ENCODE measurements around the gene LRRC9. TPM values are rescaled to one million over a fixed set of nuclear protein-coding genes. Genes with fewer than 3 reads are reported as not detected.

The LRRC9 gene
- total RNA-seq, 3 donors from 2014 or later (not counting 1 experiment from before 2014, with no cell fraction given), result not detected

- Histone ChIP-seq H3K4me3 (ENCODE audit: low read length) (peak overlapping the region; percentile 84), H3K27ac (ENCODE audit: low read length) (peak overlapping the region; percentile 97), H3K36me3 (ENCODE audit: control insufficient read depth, insufficient read depth, low read length) (peaks cover 5% of the 10 kb centered on the region), H3K9me3 (ENCODE audit: control insufficient read depth, insufficient read depth, low read length) (no peaks in the 10 kb centered on the region), H3K27me3 (ENCODE audit: control insufficient read depth, insufficient read depth, low read length) (no peaks in the 10 kb centered on the region), H3K4me1 (ENCODE audit: control insufficient read depth, insufficient read depth, low read length) (peaks cover 19% of the 10 kb centered on the region)
- DNase-seq (peak in 1 of 2 donors; percentile 54), ATAC-seq (no peak)
- Mint-ChIP-seq H3K27ac (peak overlapping the region; percentile 94 to 96), H3K27me3 (ENCODE audit: low read depth in 2 of 2) (peaks cover 0 to 9% of the 10 kb centered on the region in 2 donors), H3K36me3 (no peaks in the 10 kb centered on the region), H3K4me3 (peak overlapping the region; percentile 92), H3K4me1 (peaks cover 46 to 53% of the 10 kb centered on the region in 2 donors), H3K9me3 (no peaks in the 10 kb centered on the region)
- TF ChIP-seq CTCF (IDR thresholded peaks at IDR 0.05), result no peak
- intact Hi-C loops (cut with micrococcal nuclease), result loop anchor here (1.0 to 5.0 kb wide), 5 partner anchors 62 to 610 kb away; partner anchors contain the start of genes DHRS7, JKAMP, L3HYPDH and PPM1A
- WGBS (ENCODE audit: insufficient coverage), result 0% methylated on average over 13 of the region's 14 CpGs
Observed at GRCh38 chr14:60092526-60092920, 172.6 kb downstream of the LRRC9 start.

GRCh38 chr14:60093080-60093479 is 173.1 kb downstream of the LRRC9 start:
- peaks cover 11% of the 10 kb centered on the region for H3K36me3 ChIP-seq (ENCODE audit: control insufficient read depth, insufficient read depth, low read length)
- peak overlapping the region; percentile 97 for H3K27ac ChIP-seq (ENCODE audit: low read length)
- DNase-seq (peak in 1 of 2 donors; percentile 10), ATAC-seq (no peak)
- H3K4me3 ChIP-seq (ENCODE audit: low read length), result peak overlapping the region; percentile 84
- no peaks in the 10 kb centered on the region for H3K9me3 ChIP-seq (ENCODE audit: control insufficient read depth, insufficient read depth, low read length)
- Mint-ChIP-seq H3K4me1 (peaks cover 52 to 59% of the 10 kb centered on the region in 2 donors), H3K27ac (peak overlapping the region; percentile 94 to 96), H3K36me3 (no peaks in the 10 kb centered on the region), H3K4me3 (peak overlapping the region; percentile 92), H3K9me3 (no peaks in the 10 kb centered on the region), H3K27me3 (ENCODE audit: low read depth in 2 of 2) (peaks cover 0 to 9% of the 10 kb centered on the region in 2 donors)
- TF ChIP-seq CTCF (IDR thresholded peaks at IDR 0.05), result no peak
- H3K27me3 ChIP-seq (ENCODE audit: control insufficient read depth, insufficient read depth, low read length), result no peaks in the 10 kb centered on the region
- intact Hi-C loops (cut with micrococcal nuclease), result loop anchor here (2.0 to 5.0 kb wide), 4 partner anchors 62 to 611 kb away; partner anchors contain the start of genes DHRS7, JKAMP, L3HYPDH and PPM1A
- WGBS (ENCODE audit: insufficient coverage), result 0% methylated on average over 1 of the region's 3 CpGs
- peaks cover 19% of the 10 kb centered on the region for H3K4me1 ChIP-seq (ENCODE audit: control insufficient read depth, insufficient read depth, low read length)

GRCh38 chr14:60093606-60094005 is 173.7 kb downstream of the LRRC9 start:
- H3K9me3 ChIP-seq (ENCODE audit: control insufficient read depth, insufficient read depth, low read length), result no peaks in the 10 kb centered on the region
- peak overlapping the region; percentile 92 for H3K4me3 Mint-ChIP-seq
- H3K27ac Mint-ChIP-seq, result peak overlapping the region; percentile 94 to 96
- H3K4me1 ChIP-seq (ENCODE audit: control insufficient read depth, insufficient read depth, low read length), result peaks cover 19% of the 10 kb centered on the region
- TF ChIP-seq CTCF (IDR thresholded peaks at IDR 0.05), result no peak
- peaks cover 56 to 64% of the 10 kb centered on the region in 2 donors for H3K4me1 Mint-ChIP-seq
- no peaks in the 10 kb centered on the region for H3K27me3 ChIP-seq (ENCODE audit: control insufficient read depth, insufficient read depth, low read length)
- no peak for ATAC-seq
- H3K4me3 ChIP-seq (ENCODE audit: low read length), result no peak overlapping the region
- no peak overlapping the region for H3K27ac ChIP-seq (ENCODE audit: low read length)
- no peaks in the 10 kb centered on the region for H3K9me3 Mint-ChIP-seq
- intact Hi-C loops (cut with micrococcal nuclease), result loop anchor here (2.0 to 5.0 kb wide), 4 partner anchors 61 to 611 kb away; partner anchors contain the start of genes DHRS7, JKAMP, L3HYPDH and PPM1A
- no peak for DNase-seq
- H3K36me3 ChIP-seq (ENCODE audit: control insufficient read depth, insufficient read depth, low read length), result peaks cover 12% of the 10 kb centered on the region
- H3K27me3 Mint-ChIP-seq (ENCODE audit: low read depth in 2 of 2), result peaks cover 0 to 9% of the 10 kb centered on the region in 2 donors
- no peaks in the 10 kb centered on the region for H3K36me3 Mint-ChIP-seq
